ENCODE data around the gene RPS14.
A peak's percentile ranks its signal among the peaks of the same experiment; 100 is the strongest.
"Not testable (repeated sequence)": the region's sequence is repeated elsewhere in the genome, so short reads cannot be mapped to it uniquely, and the experiment has no call there.

RPS14 gene

GRCh38 chr5:150485693-150486401 is 36.3 kb upstream of the RPS14 start:
- no peaks in the 10 kb centered on the region for H3K27me3 ChIP-seq (replicated peaks; ENCODE audit: control insufficient read depth, insufficient read depth, low read length)
- H3K4me3 ChIP-seq (replicated peaks; ENCODE audit: low read depth, low read length), result peak overlapping the region; percentile 88
- DNase-seq (ENCODE audit: extremely low read depth, insufficient read length), result peak; percentile 59
- no peaks in the 10 kb centered on the region for H3K36me3 ChIP-seq (ENCODE audit: control insufficient read depth, insufficient read depth, low read length)
- TF ChIP-seq CTCF (IDR thresholded peaks at IDR 0.05; ENCODE audit: insufficient read depth, low read length, poor library complexity, severe bottlenecking), result no peak

GRCh38 chr5:150484964-150485692 is 35.6 kb upstream of the RPS14 start:
- DNase-seq (ENCODE audit: extremely low read depth, insufficient read length), result no peak
- H3K36me3 ChIP-seq (ENCODE audit: control insufficient read depth, insufficient read depth, low read length), result no peaks in the 10 kb centered on the region
- peak overlapping the region; percentile 88 for H3K4me3 ChIP-seq (replicated peaks; ENCODE audit: low read depth, low read length)
- no peaks in the 10 kb centered on the region for H3K27me3 ChIP-seq (replicated peaks; ENCODE audit: control insufficient read depth, insufficient read depth, low read length)
- TF ChIP-seq CTCF (IDR thresholded peaks at IDR 0.05; ENCODE audit: insufficient read depth, low read length, poor library complexity, severe bottlenecking), result no peak

GRCh38 chr5:150481972-150482406 is 32.5 kb upstream of the RPS14 start:
- TF ChIP-seq CTCF (IDR thresholded peaks at IDR 0.05; ENCODE audit: insufficient read depth, low read length, poor library complexity, severe bottlenecking), result no peak
- no peak for DNase-seq (ENCODE audit: extremely low read depth, insufficient read length)
- Histone ChIP-seq H3K4me3 (replicated peaks; ENCODE audit: low read depth, low read length) (no peak overlapping the region), H3K36me3 (ENCODE audit: control insufficient read depth, insufficient read depth, low read length) (no peaks in the 10 kb centered on the region), H3K27me3 (replicated peaks; ENCODE audit: control insufficient read depth, insufficient read depth, low read length) (no peaks in the 10 kb centered on the region)

GRCh38 chr5:150481708-150481965 is 32.1 kb upstream of the RPS14 start:
- TF ChIP-seq CTCF (IDR thresholded peaks at IDR 0.05; ENCODE audit: insufficient read depth, low read length, poor library complexity, severe bottlenecking), result no peak
- no peak overlapping the region for H3K4me3 ChIP-seq (replicated peaks; ENCODE audit: low read depth, low read length)
- DNase-seq (ENCODE audit: extremely low read depth, insufficient read length), result no peak
- no peaks in the 10 kb centered on the region for H3K27me3 ChIP-seq (replicated peaks; ENCODE audit: control insufficient read depth, insufficient read depth, low read length)
- H3K36me3 ChIP-seq (ENCODE audit: control insufficient read depth, insufficient read depth, low read length), result no peaks in the 10 kb centered on the region

- no peak for DNase-seq (ENCODE audit: extremely low read depth, insufficient read length)
- Histone ChIP-seq H3K4me3 (replicated peaks; ENCODE audit: low read depth, low read length) (no peak overlapping the region), H3K27me3 (replicated peaks; ENCODE audit: control insufficient read depth, insufficient read depth, low read length) (no peaks in the 10 kb centered on the region), H3K36me3 (ENCODE audit: control insufficient read depth, insufficient read depth, low read length) (no peaks in the 10 kb centered on the region)
- TF ChIP-seq CTCF (IDR thresholded peaks at IDR 0.05; ENCODE audit: insufficient read depth, low read length, poor library complexity, severe bottlenecking), result no peak
Measured at GRCh38 chr5:150479416-150479815, 29.9 kb upstream of the RPS14 start.

GRCh38 chr5:150476568-150476967 is 27.0 kb upstream of the RPS14 start:
- H3K27me3 ChIP-seq (replicated peaks; ENCODE audit: control insufficient read depth, insufficient read depth, low read length); H3K36me3 ChIP-seq (ENCODE audit: control insufficient read depth, insufficient read depth, low read length); DNase-seq (ENCODE audit: extremely low read depth, insufficient read length); H3K4me3 ChIP-seq (replicated peaks; ENCODE audit: low read depth, low read length): not testable (repeated sequence)
